GM12874 (cell line): Measurements from ENCODE around the gene PTPRN2.

Experiments
- CTCF ChIP-seq: IDR thresholded peaks from 2 replicates; pipeline ENCODE4 v1.5.1; 2011; ENCODE audit warnings: low read depth, mild to moderate bottlenecking, control low read depth, low read length, moderate library complexity; ENCODE audit not compliant: insufficient read depth

The PTPRN2 gene

GRCh38 chr7:158488181-158488971, 99.2 kb downstream of the PTPRN2 start:
- no peak for TF ChIP-seq CTCF

GRCh38 chr7:158487631-158488151, 99.9 kb downstream of the PTPRN2 start:
- no peak for TF ChIP-seq CTCF

- TF ChIP-seq CTCF, result no peak
These were observed 100.7 kb downstream of the PTPRN2 start for GRCh38 chr7:158486919-158487318.

- no peak for TF ChIP-seq CTCF
These were observed 102.7 kb downstream of the PTPRN2 start for GRCh38 chr7:158484801-158485531.

GRCh38 chr7:158482480-158482879, 105.1 kb downstream of the PTPRN2 start:
- TF ChIP-seq CTCF, result no peak

GRCh38 chr7:158479664-158480025, 108.0 kb downstream of the PTPRN2 start:
- TF ChIP-seq CTCF, result no peak

GRCh38 chr7:158479021-158479663, 108.5 kb downstream of the PTPRN2 start:
- TF ChIP-seq CTCF, result no peak
